AG09319 (cell line): ENCODE results near the gene GYG2.

ENCODE experiments used
- DNase-seq: peaks from one replicate; pipeline ENCODE4 v3.0.0-alpha.2; 2010; ENCODE audit warnings: low read depth; ENCODE audit errors: extremely low read depth
- CTCF ChIP-seq: IDR thresholded peaks from 2 replicates; pipeline ENCODE4 v1.5.1; 2011; ENCODE audit warnings: low read depth, mild to moderate bottlenecking, inconsistent platforms, low read length, moderate library complexity

Gene GYG2

GRCh38 chrX:2903366-2903765 lies 74.6 kb downstream of the GYG2 start:
- no peak for DNase-seq
- no peak for TF ChIP-seq CTCF

GRCh38 chrX:2907295-2907694 lies 78.6 kb downstream of the GYG2 start:
- TF ChIP-seq CTCF: no peak
- no peak for DNase-seq

- no peak for DNase-seq
- no peak for TF ChIP-seq CTCF
Observed at GRCh38 chrX:2908125-2908685, 79.5 kb downstream of the GYG2 start.

- no peak for TF ChIP-seq CTCF
- DNase-seq: no peak
Observed at GRCh38 chrX:2910109-2910508, 81.4 kb downstream of the GYG2 start.

- DNase-seq: no peak
Observed at GRCh38 chrX:2913118-2913517, 84.4 kb downstream of the GYG2 start.

GRCh38 chrX:2917767-2918166 lies 89.0 kb downstream of the GYG2 start:
- DNase-seq: no peak
- no peak for TF ChIP-seq CTCF

More at GRCh38 chrX:2913118-2913517, 84.4 kb downstream of the GYG2 start:
- no peak; the same call in none of the 2 replicates for TF ChIP-seq CTCF

GRCh38 chrX:2921193-2921592 lies 92.5 kb downstream of the GYG2 start:
- TF ChIP-seq CTCF: no peak
- DNase-seq: no peak
